HT1080 (cell line): ENCODE measurements around the gene SGK1. TPM values are rescaled to one million over a fixed set of nuclear protein-coding genes. Genes with fewer than 3 reads are reported as not detected.
"Not testable (repeated sequence)": the region's sequence is repeated elsewhere in the genome, so short reads cannot be mapped to it uniquely, and the experiment has no call there.

Source experiments
- DNase-seq: peaks from one replicate; pipeline ENCODE4 v3.0.0-alpha.2; 2015; ENCODE audit warnings: low read depth
- total RNA-seq: library from RNA; depleted of rRNA; stranded (reverse); fragments of >200 nt; shearing (Covaris generic); gene quantifications from 2 replicates; pipeline ENCODE4 v1.2.3, GENCODE V29; 2014

The SGK1 gene
- total RNA-seq, 1 experiment from 2014 or later: 169 TPM

GRCh38 chr6:134307870-134308269 lies 10.0 kb downstream of the SGK1 start:
- DNase-seq: peak; percentile 45

GRCh38 chr6:134307075-134307474 lies 10.8 kb downstream of the SGK1 start:
- DNase-seq: no peak

GRCh38 chr6:134304381-134304780 lies 13.5 kb downstream of the SGK1 start:
- not testable (repeated sequence) for DNase-seq

GRCh38 chr6:134303891-134304290 lies 14.0 kb downstream of the SGK1 start:
- DNase-seq: no peak

- DNase-seq: no peak
These were observed 18.7 kb downstream of the SGK1 start for GRCh38 chr6:134299236-134299635.

- DNase-seq: no peak
These were observed 21.1 kb downstream of the SGK1 start for GRCh38 chr6:134296762-134297161.

GRCh38 chr6:134295953-134296553 lies 21.9 kb downstream of the SGK1 start:
- peak; percentile 95 for DNase-seq

- no peak for DNase-seq
These were observed 24.2 kb downstream of the SGK1 start for GRCh38 chr6:134293659-134294161.

GRCh38 chr6:134291156-134291555 lies 26.8 kb downstream of the SGK1 start:
- DNase-seq: no peak

- DNase-seq: no peak
These were observed 28.7 kb downstream of the SGK1 start for GRCh38 chr6:134289204-134289575.

- peak; percentile 98 for DNase-seq
These were observed 29.2 kb downstream of the SGK1 start for GRCh38 chr6:134288538-134289203.

- peak; percentile 67 for DNase-seq
These were observed 29.9 kb downstream of the SGK1 start for GRCh38 chr6:134287859-134288537.

- no peak for DNase-seq
These were observed 35.1 kb downstream of the SGK1 start for GRCh38 chr6:134282816-134283215.

GRCh38 chr6:134281388-134281787 lies 36.5 kb downstream of the SGK1 start:
- no peak for DNase-seq

GRCh38 chr6:134278000-134278399 lies 39.9 kb downstream of the SGK1 start:
- DNase-seq: no peak

GRCh38 chr6:134276891-134277377 lies 41.0 kb downstream of the SGK1 start:
- not testable (repeated sequence) for DNase-seq

GRCh38 chr6:134272374-134272773 lies 45.5 kb downstream of the SGK1 start:
- DNase-seq: no peak

- no peak for DNase-seq
These were observed 50.0 kb downstream of the SGK1 start for GRCh38 chr6:134267917-134268361.

GRCh38 chr6:134266776-134267175 lies 51.1 kb downstream of the SGK1 start:
- DNase-seq: no peak

GRCh38 chr6:134261766-134262165 lies 56.1 kb downstream of the SGK1 start:
- DNase-seq: no peak

GRCh38 chr6:134258849-134259306 lies 59.0 kb downstream of the SGK1 start:
- DNase-seq: no peak

- DNase-seq: no peak
These were observed 60.4 kb downstream of the SGK1 start for GRCh38 chr6:134257516-134257915.
